SU-DHL-6 (cell line): ENCODE data around the gene CFAP58.

ENCODE experiments used
- EZH2phosphoT487 ChIP-seq: fragments of 200-600 bp; sonication (generic), shearing (Covaris generic); conservative IDR thresholded peaks from 2 replicates; pipeline ENCODE4 v1.6.1; 2018; ENCODE audit warnings: mild to moderate bottlenecking, antibody characterized with exemption, low read length, moderate library complexity, mixed read lengths
- TF ChIP-seq, protein P1 (sequence below): fragments of 200-600 bp; sonication (generic); IDR thresholded peaks from one replicate; pipeline ENCODE4 v1.5.1; 2017; ENCODE audit warnings: antibody characterized with exemption, mild to moderate bottlenecking, low read length, moderate library complexity; ENCODE audit not compliant: insufficient read depth, poor library complexity, severe bottlenecking

DNA sequence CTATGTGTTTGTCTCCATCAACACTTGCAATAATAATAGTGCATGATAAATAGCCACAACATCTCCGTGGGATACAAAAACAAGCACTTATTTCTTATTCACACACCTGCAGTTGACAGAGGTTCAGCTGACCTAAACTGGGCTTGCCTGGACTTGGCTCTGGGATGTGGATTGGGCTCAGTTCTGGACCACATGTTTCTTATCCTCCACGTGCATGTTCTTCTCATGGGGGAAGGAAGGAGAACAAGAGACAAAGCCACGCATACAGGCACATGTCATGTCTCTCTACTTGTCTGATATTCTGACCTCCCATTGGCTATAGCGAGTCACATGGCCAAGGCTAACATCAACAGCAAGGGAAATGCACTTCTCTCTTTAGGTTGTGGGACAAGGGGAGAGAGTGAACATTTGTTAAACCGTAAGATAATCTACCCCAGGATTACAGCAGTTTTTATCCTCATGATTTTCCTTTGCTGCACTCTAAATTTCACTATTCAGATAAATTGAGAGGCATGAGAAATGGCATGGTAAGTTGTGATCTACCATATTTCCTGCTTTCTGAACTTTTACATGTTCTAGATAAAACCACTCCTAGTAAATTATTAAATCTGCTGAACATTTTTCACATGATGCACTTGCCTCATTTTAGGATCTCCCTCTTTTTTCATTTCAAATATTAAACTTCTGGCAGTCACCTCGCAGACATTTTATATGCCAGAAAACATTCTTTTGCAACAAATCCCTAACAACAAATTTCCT lies 33.7 kb downstream of the CFAP58 start:
- TF ChIP-seq, protein P1, sequence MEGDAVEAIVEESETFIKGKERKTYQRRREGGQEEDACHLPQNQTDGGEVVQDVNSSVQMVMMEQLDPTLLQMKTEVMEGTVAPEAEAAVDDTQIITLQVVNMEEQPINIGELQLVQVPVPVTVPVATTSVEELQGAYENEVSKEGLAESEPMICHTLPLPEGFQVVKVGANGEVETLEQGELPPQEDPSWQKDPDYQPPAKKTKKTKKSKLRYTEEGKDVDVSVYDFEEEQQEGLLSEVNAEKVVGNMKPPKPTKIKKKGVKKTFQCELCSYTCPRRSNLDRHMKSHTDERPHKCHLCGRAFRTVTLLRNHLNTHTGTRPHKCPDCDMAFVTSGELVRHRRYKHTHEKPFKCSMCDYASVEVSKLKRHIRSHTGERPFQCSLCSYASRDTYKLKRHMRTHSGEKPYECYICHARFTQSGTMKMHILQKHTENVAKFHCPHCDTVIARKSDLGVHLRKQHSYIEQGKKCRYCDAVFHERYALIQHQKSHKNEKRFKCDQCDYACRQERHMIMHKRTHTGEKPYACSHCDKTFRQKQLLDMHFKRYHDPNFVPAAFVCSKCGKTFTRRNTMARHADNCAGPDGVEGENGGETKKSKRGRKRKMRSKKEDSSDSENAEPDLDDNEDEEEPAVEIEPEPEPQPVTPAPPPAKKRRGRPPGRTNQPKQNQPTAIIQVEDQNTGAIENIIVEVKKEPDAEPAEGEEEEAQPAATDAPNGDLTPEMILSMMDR: no peak
- TF ChIP-seq EZH2phosphoT487: no peak
